BE2C (cell line): ENCODE results near the gene TAPBPL.
"Not testable (repeated sequence)": the region's sequence is repeated elsewhere in the genome, so short reads cannot be mapped to it uniquely, and the experiment has no call there.

Experiments used
- DNase-seq: peaks from one replicate; pipeline ENCODE4 v3.0.0-alpha.2; 2020
- H3K27me3 ChIP-seq: fragments of 250-450 bp; sonication (Bioruptor Pico); 2 replicates; pipeline ENCODE4 v1.5.1; 2020; ENCODE audit warnings: mild to moderate bottlenecking
- H3K36me3 ChIP-seq: fragments of 250-450 bp; sonication (Bioruptor Pico); 2 replicates; pipeline ENCODE4 v1.5.1; 2020; ENCODE audit warnings: mild to moderate bottlenecking
- H3K4me1 ChIP-seq: fragments of 250-450 bp; sonication (Bioruptor Pico); 2 replicates; pipeline ENCODE4 v1.5.1; 2020
- H3K4me3 ChIP-seq: 2 replicates; pipeline ENCODE4 v1.5.1; 2011; ENCODE audit warnings: low read depth, low read length
- H3K9me3 ChIP-seq: fragments of 250-450 bp; sonication (Bioruptor Pico); 2 replicates; pipeline ENCODE4 v1.5.1; 2020
- TF ChIP-seq, protein P1 (sequence below): IDR thresholded peaks from 2 replicates; pipeline ENCODE4 v1.5.1; 2012; ENCODE audit warnings: mild to moderate bottlenecking, low read depth, low read length

The TAPBPL gene

DNA sequence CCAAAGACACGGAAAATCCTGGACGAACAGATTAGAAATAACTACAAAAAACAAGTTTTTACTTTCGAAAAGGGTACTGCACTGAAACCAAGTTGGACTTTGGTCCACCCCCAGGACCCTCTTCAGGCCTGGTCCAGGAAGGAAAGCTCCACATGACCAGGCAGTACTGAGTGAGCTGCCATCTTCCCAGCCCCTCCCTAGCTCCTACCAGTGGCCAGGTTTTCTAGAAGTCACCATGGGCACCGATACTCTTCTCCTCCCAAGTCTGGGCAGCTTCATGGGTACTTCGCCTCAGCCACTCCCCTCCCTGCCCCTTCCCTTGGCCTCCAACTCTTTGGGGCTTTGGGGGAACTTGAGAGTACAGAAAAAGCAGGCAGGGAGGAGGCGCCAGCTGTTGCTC, 12.0 kb downstream of the TAPBPL start:
- H3K4me3 ChIP-seq = no peak overlapping the region
- H3K9me3 ChIP-seq = no peaks in the 10 kb centered on the region
- H3K36me3 ChIP-seq = peaks cover 45% of the 10 kb centered on the region
- TF ChIP-seq, protein P1, sequence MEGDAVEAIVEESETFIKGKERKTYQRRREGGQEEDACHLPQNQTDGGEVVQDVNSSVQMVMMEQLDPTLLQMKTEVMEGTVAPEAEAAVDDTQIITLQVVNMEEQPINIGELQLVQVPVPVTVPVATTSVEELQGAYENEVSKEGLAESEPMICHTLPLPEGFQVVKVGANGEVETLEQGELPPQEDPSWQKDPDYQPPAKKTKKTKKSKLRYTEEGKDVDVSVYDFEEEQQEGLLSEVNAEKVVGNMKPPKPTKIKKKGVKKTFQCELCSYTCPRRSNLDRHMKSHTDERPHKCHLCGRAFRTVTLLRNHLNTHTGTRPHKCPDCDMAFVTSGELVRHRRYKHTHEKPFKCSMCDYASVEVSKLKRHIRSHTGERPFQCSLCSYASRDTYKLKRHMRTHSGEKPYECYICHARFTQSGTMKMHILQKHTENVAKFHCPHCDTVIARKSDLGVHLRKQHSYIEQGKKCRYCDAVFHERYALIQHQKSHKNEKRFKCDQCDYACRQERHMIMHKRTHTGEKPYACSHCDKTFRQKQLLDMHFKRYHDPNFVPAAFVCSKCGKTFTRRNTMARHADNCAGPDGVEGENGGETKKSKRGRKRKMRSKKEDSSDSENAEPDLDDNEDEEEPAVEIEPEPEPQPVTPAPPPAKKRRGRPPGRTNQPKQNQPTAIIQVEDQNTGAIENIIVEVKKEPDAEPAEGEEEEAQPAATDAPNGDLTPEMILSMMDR = no peak
- no peaks in the 10 kb centered on the region for H3K4me1 ChIP-seq
- H3K27me3 ChIP-seq = no peaks in the 10 kb centered on the region
- no peak for DNase-seq

DNA sequence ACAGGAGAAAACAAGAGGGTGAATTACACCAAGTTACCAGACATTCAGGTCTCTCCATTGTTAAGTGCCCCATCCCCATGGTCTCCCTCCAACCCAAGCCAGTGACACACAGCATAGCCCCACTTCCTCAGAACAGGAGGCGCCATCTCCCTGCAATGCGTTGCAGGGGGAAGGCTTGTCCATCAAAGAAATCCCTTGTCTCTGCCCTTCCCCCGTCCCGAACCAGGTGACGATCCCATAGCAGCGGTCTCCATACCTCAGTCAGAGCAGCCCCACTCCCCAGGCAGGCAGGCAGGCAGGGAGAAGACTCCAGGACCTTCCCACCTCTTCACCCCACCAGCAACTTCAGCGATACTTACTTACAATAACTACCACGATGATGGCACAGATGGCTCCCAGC, 12.7 kb downstream of the TAPBPL start:
- peaks cover 41% of the 10 kb centered on the region for H3K36me3 ChIP-seq
- H3K27me3 ChIP-seq = no peaks in the 10 kb centered on the region
- TF ChIP-seq, protein P1 = no peak
- no peaks in the 10 kb centered on the region for H3K9me3 ChIP-seq
- peaks cover 1% of the 10 kb centered on the region; the same call in 1 of the 2 replicates for H3K4me1 ChIP-seq
- DNase-seq = no peak
- no peak overlapping the region for H3K4me3 ChIP-seq

DNA sequence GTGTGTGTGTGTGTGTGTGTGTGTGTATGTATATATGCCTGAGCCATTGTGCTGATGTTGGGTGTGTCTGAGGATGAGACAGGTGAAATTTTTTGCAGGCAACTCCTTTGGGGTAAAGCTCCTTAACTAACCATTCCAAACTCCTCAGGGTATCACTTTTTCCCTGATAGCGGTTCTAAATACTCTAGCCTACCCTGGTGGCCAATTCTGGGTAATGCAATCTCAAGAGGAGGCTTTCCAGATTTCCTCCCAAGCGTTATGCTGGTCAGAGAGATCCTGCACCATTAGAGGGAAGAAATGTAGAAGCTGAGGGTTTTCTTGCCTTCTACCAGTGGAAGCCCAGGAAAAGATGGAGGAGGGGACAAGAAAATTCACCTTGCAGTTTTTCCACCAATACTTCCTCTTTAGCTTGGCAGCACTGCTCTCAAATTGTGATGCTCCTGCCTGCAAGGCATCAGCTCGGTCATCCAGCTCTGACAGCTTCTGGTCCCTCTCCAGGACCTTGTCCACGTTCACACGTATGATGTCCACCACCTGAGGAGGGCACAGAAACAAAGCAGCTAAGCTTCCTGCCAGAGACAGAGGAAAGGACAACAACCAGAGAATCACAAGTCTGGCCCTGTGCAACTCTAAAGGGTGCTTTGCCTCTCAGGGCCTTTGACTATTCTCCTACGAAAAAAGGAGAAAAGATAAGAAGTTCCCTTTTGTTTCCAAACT, 13.8 kb downstream of the TAPBPL start:
- DNase-seq = peak; percentile 61
- Histone ChIP-seq H3K4me3 (no peak overlapping the region), H3K36me3 (peaks cover 37% of the 10 kb centered on the region), H3K4me1 (peaks cover 4% of the 10 kb centered on the region; the same call in 1 of the 2 replicates), H3K9me3 (no peaks in the 10 kb centered on the region), H3K27me3 (no peaks in the 10 kb centered on the region)
- TF ChIP-seq, protein P1 = peak; percentile 97

DNA sequence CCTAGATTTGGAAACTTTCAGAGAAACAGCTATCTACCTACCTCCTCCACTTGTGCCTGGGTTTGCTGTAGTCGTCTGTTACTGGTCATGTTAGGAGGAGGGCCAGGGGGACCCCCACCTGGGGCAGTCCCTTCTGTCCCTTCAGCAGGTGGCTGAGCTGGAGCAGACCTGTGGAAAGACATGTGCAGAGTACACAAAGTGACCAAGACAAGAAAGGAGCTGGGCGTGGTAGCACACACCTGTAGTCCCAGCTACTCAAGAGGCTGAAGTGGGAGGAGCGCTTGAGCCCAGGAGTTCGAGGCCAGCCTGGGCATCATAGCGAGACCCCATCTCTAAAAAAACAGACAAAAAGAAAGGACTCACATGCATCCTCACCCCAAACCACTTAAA, 14.3 kb downstream of the TAPBPL start:
- Histone ChIP-seq H3K27me3 (no peaks in the 10 kb centered on the region), H3K36me3 (peaks cover 37% of the 10 kb centered on the region), H3K9me3 (no peaks in the 10 kb centered on the region), H3K4me1 (peaks cover 4% of the 10 kb centered on the region; the same call in 1 of the 2 replicates), H3K4me3 (no peak overlapping the region)
- DNase-seq = no peak
- TF ChIP-seq, protein P1 = no peak

DNA sequence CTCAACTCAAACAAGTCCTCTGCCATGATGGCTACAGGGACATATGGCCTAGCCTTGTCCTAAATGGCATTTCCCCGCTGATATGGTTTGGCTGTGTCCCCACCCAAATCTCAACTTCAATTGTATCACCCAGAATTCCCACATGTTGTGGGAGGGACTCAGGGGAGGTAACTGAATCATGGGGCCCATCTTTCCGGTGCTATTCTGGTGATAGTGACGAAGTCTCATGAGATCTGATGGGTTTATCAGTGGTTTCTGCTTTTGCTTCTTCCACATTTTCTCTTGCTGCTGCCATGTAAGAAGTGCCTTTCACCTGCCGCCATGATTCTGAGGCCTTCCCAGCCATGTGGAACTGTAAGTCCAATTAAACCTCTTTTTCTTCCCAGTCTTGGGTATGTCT, 14.9 kb downstream of the TAPBPL start:
- H3K27me3 ChIP-seq, DNase-seq, H3K9me3 ChIP-seq, H3K4me1 ChIP-seq, H3K4me3 ChIP-seq: not testable (repeated sequence)
- H3K36me3 ChIP-seq = peaks cover 35% of the 10 kb centered on the region

DNA sequence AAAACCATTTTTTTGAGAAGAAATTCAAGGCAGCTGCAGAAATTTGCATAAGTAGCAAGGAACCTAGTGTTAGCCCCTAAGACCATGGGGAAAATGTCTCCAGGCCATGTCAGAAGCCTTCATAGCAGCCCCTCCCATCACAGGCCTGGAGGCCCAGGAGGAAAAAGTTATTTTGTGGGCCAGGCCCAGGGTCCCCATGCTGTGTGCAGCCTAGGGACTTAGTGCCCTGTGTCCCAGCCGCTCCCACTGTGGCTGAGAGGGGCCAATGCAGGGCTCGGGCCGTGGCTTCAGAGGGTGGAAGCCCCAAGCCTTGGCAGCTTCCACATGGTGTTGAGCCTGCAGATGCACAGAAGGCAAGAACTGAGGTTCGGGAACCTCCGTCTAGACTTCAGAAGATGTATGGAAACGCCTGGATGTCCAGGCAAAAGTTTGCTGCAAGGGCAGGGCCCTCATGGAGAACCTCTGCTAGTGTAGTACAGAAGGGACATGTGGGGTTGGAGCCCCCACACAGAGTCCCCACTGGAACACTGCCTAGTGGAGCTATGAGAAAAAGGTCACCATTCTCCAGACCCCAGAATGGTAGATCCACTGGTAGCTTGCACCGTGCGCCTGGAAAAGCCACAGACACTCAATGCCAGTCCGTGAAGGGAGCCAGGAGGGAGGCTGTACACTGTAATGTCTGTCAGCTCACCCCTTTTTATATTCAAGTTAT, 15.9 kb downstream of the TAPBPL start:
- H3K36me3 ChIP-seq = peaks cover 25% of the 10 kb centered on the region
- H3K9me3 ChIP-seq, H3K4me1 ChIP-seq, DNase-seq, H3K4me3 ChIP-seq, H3K27me3 ChIP-seq: not testable (repeated sequence)

DNA sequence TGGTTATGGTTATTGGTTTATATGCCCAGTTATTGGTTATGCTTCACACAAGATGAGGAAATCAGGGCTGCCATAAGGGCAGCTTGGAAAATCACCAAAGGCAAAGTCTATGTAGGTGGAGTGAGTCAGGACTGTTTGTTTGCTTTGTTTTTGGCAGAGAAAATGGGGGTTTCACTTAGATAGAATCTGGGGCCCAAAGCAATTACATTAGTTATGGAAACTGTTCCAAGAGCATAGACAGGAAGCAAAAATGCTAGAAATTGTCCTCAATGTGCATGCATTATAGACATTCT, 16.4 kb downstream of the TAPBPL start:
- peaks cover 4% of the 10 kb centered on the region; the same call in 1 of the 2 replicates for H3K4me1 ChIP-seq
- DNase-seq = no peak
- no peaks in the 10 kb centered on the region for H3K27me3 ChIP-seq
- TF ChIP-seq, protein P1 = no peak
- H3K4me3 ChIP-seq = no peak overlapping the region
- peaks cover 22% of the 10 kb centered on the region for H3K36me3 ChIP-seq
- H3K9me3 ChIP-seq = no peaks in the 10 kb centered on the region
